ENCODE results near the gene TYK2.

Gene TYK2

GRCh38 chr19:10315335-10316214, 64.8 kb downstream of the TYK2 start, which contains the start of gene FDX2:
Gene FDX2, minus strand, starts transcription at chr19:10316015. Its CDS starts 19 bp downstream, at chr19:10315996.
- peak; percentile 53 for DNase-seq (ENCODE audit: low read depth in 2 of 2)

DNA sequence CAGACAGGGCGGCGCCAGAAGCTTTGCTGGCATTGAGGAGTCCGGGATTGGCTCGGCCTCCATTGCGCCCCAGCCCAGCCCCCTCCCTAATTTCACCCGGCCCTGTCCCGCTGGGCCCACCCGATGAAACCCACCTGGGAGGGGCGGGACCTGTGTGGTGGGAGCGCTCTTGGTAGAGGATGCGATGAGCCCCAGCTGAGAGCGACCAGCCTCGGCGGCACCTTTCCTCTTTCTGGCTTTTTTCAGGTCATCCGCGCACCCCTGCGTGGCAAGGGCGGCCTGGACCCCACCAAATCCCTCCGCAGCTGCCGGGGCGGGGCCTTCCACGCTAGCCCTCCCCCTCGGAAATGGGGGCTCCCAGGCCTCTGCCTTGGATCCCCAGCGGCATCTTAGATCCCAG, 70.9 kb downstream of the TYK2 start, which contains the start of gene ZGLP1:
TSS of gene ZGLP1 (minus strand) at position 393 of the 400 bp plus-strand sequence.
- no peak for DNase-seq (ENCODE audit: low read depth in 2 of 2)

GRCh38 chr19:10306327-10306726, 74.0 kb downstream of the TYK2 start:
- no peak for DNase-seq (ENCODE audit: low read depth in 2 of 2)

GRCh38 chr19:10305139-10305806, 75.1 kb downstream of the TYK2 start:
- DNase-seq (ENCODE audit: low read depth in 2 of 2), result peak; percentile 47

Data from fibroblast of skin of left quadriceps (primary cell).